T-helper 1 cell treated with Interleukin-12 subunit alpha and Interleukin-12 subunit beta and Interleukin-4 antibody, amounts not matched to agents 30 μg/mL and 1 μg/mL, for 36 hours (primary cell): Measurements from ENCODE around the gene SMC6.

Experiments
- H3K27ac Mint-ChIP-seq: one replicate; pipeline ENCODE4 v1.8.0; 2021; ENCODE audit warnings: mild to moderate bottlenecking, mixed read lengths
- H3K27me3 Mint-ChIP-seq: one replicate; pipeline ENCODE4 v1.8.0; 2021; ENCODE audit warnings: low read depth, mixed read lengths
- H3K36me3 Mint-ChIP-seq: one replicate; pipeline ENCODE4 v1.8.0; 2021; ENCODE audit warnings: low read depth, mixed read lengths
- H3K4me1 Mint-ChIP-seq: one replicate; pipeline ENCODE4 v1.8.0; 2021; ENCODE audit warnings: low read depth, mixed read lengths
- H3K4me3 Mint-ChIP-seq: one replicate; pipeline ENCODE4 v1.8.0; 2021; ENCODE audit warnings: mild to moderate bottlenecking, moderate library complexity, mixed read lengths
- H3K9me3 Mint-ChIP-seq: one replicate; pipeline ENCODE4 v1.8.0; 2021; ENCODE audit warnings: mixed read lengths

SMC6 gene

GRCh38 chr2:17788773-17789172, 35.2 kb upstream of the SMC6 start:
- Mint-ChIP-seq H3K27me3 (peaks cover 30% of the 10 kb centered on the region), H3K9me3 (no peaks in the 10 kb centered on the region), H3K27ac (no peak overlapping the region), H3K36me3 (peaks cover 2% of the 10 kb centered on the region), H3K4me1 (peaks cover 14% of the 10 kb centered on the region), H3K4me3 (no peak overlapping the region)

DNA sequence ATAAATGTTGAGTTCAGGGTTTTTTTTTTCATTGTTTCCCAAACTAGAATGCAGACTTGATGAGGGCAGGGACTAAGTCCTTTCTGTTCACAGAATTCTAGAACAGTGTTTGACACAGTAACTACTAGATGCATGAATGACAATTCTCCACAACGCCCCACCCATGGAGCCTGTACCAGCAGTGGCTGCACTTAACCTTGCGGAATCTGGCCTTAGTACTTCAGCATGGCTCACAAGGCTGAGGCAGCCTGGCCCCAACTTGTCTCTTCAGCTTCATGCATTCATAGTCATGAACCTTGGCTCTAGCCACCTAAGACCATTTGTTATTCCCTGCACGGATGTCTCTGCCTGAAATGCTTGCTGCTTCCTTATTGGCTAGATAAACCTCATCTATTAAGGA, 33.1 kb upstream of the SMC6 start:
- Mint-ChIP-seq H3K4me3 (no peak overlapping the region), H3K36me3 (peaks cover 12% of the 10 kb centered on the region), H3K27ac (no peak overlapping the region), H3K4me1 (peaks cover 2% of the 10 kb centered on the region), H3K27me3 (peaks cover 16% of the 10 kb centered on the region), H3K9me3 (no peaks in the 10 kb centered on the region)

DNA sequence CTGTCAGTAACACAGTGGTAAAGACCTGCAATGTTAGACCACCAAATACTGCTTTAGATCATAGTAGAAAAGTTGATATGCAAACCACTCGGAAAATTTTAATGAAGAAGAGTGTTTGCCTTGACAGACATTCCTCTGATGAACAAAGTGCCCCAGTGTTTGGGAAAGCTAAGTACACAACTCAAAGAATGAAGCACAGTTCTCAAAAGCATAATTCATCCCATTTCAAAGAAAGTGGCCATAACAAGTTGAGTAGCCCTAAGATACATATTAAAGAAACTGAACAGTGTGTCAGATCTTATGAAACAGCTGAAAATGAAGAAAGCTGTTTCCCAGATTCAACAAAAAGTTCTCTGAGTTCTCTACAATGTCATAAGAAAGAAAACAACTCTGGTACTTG, 27.9 kb upstream of the SMC6 start:
- Mint-ChIP-seq H3K9me3 (no peaks in the 10 kb centered on the region), H3K27me3 (no peaks in the 10 kb centered on the region), H3K27ac (no peak overlapping the region), H3K4me3 (no peak overlapping the region), H3K36me3 (peaks cover 23% of the 10 kb centered on the region), H3K4me1 (no peaks in the 10 kb centered on the region)

- H3K9me3 Mint-ChIP-seq, result no peaks in the 10 kb centered on the region
- peaks cover 22% of the 10 kb centered on the region for H3K36me3 Mint-ChIP-seq
- H3K27ac Mint-ChIP-seq, result no peak overlapping the region
- no peak overlapping the region for H3K4me3 Mint-ChIP-seq
- H3K4me1 Mint-ChIP-seq, result no peaks in the 10 kb centered on the region
- no peaks in the 10 kb centered on the region for H3K27me3 Mint-ChIP-seq
These were observed 26.9 kb upstream of the SMC6 start for GRCh38 chr2:17780546-17780945.

- H3K4me1 Mint-ChIP-seq, result no peaks in the 10 kb centered on the region
- H3K36me3 Mint-ChIP-seq, result peaks cover 16% of the 10 kb centered on the region
- H3K27me3 Mint-ChIP-seq, result no peaks in the 10 kb centered on the region
- no peak overlapping the region for H3K4me3 Mint-ChIP-seq
- H3K9me3 Mint-ChIP-seq, result no peaks in the 10 kb centered on the region
- H3K27ac Mint-ChIP-seq, result no peak overlapping the region
These were observed 18.9 kb upstream of the SMC6 start for GRCh38 chr2:17772532-17772931.

GRCh38 chr2:17771956-17772355, 18.3 kb upstream of the SMC6 start:
- Mint-ChIP-seq H3K4me3 (no peak overlapping the region), H3K4me1 (no peaks in the 10 kb centered on the region)

GRCh38 chr2:17768894-17769293, 15.3 kb upstream of the SMC6 start:
- H3K9me3 Mint-ChIP-seq, result no peaks in the 10 kb centered on the region
- H3K27me3 Mint-ChIP-seq, result no peaks in the 10 kb centered on the region
- H3K4me3 Mint-ChIP-seq, result no peak overlapping the region
- no peak overlapping the region for H3K27ac Mint-ChIP-seq
- H3K36me3 Mint-ChIP-seq, result peaks cover 18% of the 10 kb centered on the region
- no peaks in the 10 kb centered on the region for H3K4me1 Mint-ChIP-seq

More at GRCh38 chr2:17771956-17772355, 18.3 kb upstream of the SMC6 start:
- Mint-ChIP-seq H3K36me3 (peaks cover 16% of the 10 kb centered on the region), H3K9me3 (no peaks in the 10 kb centered on the region), H3K27ac (no peak overlapping the region), H3K27me3 (no peaks in the 10 kb centered on the region)

GRCh38 chr2:17765398-17765797, 11.8 kb upstream of the SMC6 start:
- no peak overlapping the region for H3K4me3 Mint-ChIP-seq

GRCh38 chr2:17763641-17764333, 10.2 kb upstream of the SMC6 start:
- peaks cover 8% of the 10 kb centered on the region for H3K4me1 Mint-ChIP-seq
- H3K36me3 Mint-ChIP-seq, result peaks cover 23% of the 10 kb centered on the region
- H3K4me3 Mint-ChIP-seq, result no peak overlapping the region
- H3K27ac Mint-ChIP-seq, result no peak overlapping the region
- H3K9me3 Mint-ChIP-seq, result no peaks in the 10 kb centered on the region
- H3K27me3 Mint-ChIP-seq, result no peaks in the 10 kb centered on the region

More at GRCh38 chr2:17765398-17765797, 11.8 kb upstream of the SMC6 start:
- Mint-ChIP-seq H3K27me3 (no peaks in the 10 kb centered on the region), H3K27ac (no peak overlapping the region), H3K9me3 (no peaks in the 10 kb centered on the region), H3K4me1 (no peaks in the 10 kb centered on the region), H3K36me3 (peaks cover 23% of the 10 kb centered on the region)

DNA sequence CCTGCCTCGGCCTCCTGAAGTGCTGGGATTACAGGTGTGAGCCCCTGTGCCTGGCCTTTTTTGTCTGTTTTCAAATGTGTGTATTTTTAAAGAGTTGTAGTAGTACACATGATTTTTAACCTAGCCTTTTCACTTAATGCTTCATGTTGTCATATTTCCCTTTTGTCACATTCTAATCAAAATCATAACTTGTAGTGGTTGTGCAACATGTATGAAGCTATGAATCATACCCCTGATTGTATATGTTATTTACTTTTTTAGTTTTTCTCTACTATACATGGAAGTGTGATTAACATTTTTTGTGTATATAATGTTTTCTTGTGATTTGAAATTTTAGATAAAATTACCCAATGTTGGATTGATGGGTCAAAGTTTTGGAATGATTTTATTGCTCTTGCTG, 8.8 kb upstream of the SMC6 start:
- Mint-ChIP-seq H3K27ac (no peak overlapping the region), H3K36me3 (peaks cover 14% of the 10 kb centered on the region), H3K27me3 (no peaks in the 10 kb centered on the region), H3K4me3 (no peak overlapping the region), H3K9me3 (no peaks in the 10 kb centered on the region), H3K4me1 (peaks cover 16% of the 10 kb centered on the region)

GRCh38 chr2:17759805-17760204, 6.2 kb upstream of the SMC6 start:
- Mint-ChIP-seq H3K36me3 (peaks cover 14% of the 10 kb centered on the region), H3K27me3 (no peaks in the 10 kb centered on the region), H3K4me1 (peaks cover 27% of the 10 kb centered on the region), H3K9me3 (no peaks in the 10 kb centered on the region), H3K4me3 (no peak overlapping the region), H3K27ac (no peak overlapping the region)

DNA sequence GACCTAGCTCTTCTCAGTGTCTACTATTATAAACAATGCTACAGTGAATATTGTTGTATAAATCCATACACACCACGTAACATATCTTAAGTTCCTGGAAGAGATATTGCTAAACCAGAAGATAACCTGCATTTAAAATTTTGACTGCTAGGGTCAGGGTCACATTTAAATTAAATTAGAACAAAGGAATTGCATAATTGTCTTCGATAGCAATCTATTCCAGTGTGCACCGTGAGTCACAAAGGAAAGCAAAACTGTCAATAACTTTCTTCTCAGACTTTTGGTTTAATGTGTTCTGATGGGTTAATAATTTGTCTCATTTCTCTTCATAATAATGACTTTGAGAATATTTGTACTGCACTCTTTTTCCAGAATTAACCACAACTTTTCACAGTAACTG, 4.5 kb upstream of the SMC6 start:
- H3K36me3 Mint-ChIP-seq, result peaks cover 5% of the 10 kb centered on the region
- H3K4me3 Mint-ChIP-seq, result no peak overlapping the region
- H3K27ac Mint-ChIP-seq, result no peak overlapping the region
- peaks cover 29% of the 10 kb centered on the region for H3K4me1 Mint-ChIP-seq
- H3K9me3 Mint-ChIP-seq, result no peaks in the 10 kb centered on the region
- H3K27me3 Mint-ChIP-seq, result no peaks in the 10 kb centered on the region

GRCh38 chr2:17757321-17757720, 3.7 kb upstream of the SMC6 start:
- no peaks in the 10 kb centered on the region for H3K27me3 Mint-ChIP-seq
- no peaks in the 10 kb centered on the region for H3K9me3 Mint-ChIP-seq
- no peak overlapping the region for H3K4me3 Mint-ChIP-seq
- peaks cover 36% of the 10 kb centered on the region for H3K4me1 Mint-ChIP-seq
- no peak overlapping the region for H3K27ac Mint-ChIP-seq
- H3K36me3 Mint-ChIP-seq, result peaks cover 4% of the 10 kb centered on the region

GRCh38 chr2:17756668-17757067, 3.1 kb upstream of the SMC6 start:
- Mint-ChIP-seq H3K27ac (no peak overlapping the region), H3K4me1 (peaks cover 43% of the 10 kb centered on the region), H3K9me3 (no peaks in the 10 kb centered on the region), H3K36me3 (peaks cover 4% of the 10 kb centered on the region), H3K4me3 (no peak overlapping the region), H3K27me3 (no peaks in the 10 kb centered on the region)

DNA sequence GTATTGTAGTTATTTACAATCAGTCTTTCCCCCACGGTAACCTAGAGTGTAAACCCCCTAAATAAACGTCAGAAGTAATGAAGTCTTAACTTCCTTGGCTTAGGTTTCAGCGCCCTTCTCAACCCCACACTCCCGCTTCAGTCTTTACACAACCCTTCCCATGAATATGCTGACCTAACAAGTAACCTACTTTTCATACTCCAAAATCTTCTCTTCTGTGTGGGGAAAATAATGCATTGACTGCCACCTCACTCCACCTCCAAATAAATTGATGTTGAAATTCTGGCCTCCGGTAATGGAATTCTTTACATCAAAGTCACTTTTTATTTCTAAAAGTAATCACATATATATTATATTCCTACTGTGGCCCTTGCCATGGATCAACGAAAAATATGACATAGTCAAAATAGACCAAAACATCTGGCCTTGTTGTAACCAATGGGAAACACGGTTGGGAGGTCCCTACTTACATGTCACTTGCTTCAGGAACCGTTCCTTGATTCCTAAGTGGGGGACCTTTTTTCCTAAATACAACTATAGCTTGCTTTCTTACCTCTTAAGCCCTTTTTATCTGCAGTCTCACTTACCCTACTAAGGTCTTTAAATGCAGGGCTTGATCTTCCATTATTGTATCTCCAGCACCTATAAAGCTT, 1.3 kb upstream of the SMC6 start:
- Mint-ChIP-seq H3K27ac (peak overlapping the region; percentile 95), H3K4me3 (peak overlapping the region; percentile 82), H3K9me3 (no peaks in the 10 kb centered on the region), H3K4me1 (peaks cover 46% of the 10 kb centered on the region), H3K27me3 (no peaks in the 10 kb centered on the region), H3K36me3 (peaks cover 4% of the 10 kb centered on the region)
